Measurements from ENCODE around the gene MKKS.

- TF ChIP-seq CTCF (conservative IDR thresholded peaks at IDR 0.05 in 1 of 2, IDR thresholded peaks at IDR 0.05 in 1 of 2; ENCODE audit: extremely low read depth in 1 of 2, insufficient read depth in 1 of 2, low read depth in 1 of 2, low read length in 2 of 2) = no peak
- no peak for TF ChIP-seq EZH2 (IDR thresholded peaks at IDR 0.05; ENCODE audit: borderline replicate concordance, low read length)
These were observed 36.3 kb upstream of the MKKS start for GRCh38 chr20:10470276-10470675.
